Hematopoietic multipotent progenitor cell treated with erythropoietin and hydrocortisone succinate and interleukin-3 and kit ligand, for 17 days (in vitro differentiated cells): ENCODE data around the gene ZNF106.

Experiments
- DNase-seq: peaks from one replicate; pipeline ENCODE4 v3.0.0-alpha.2; 2015; ENCODE audit warnings: low spot score

ZNF106 gene

DNA sequence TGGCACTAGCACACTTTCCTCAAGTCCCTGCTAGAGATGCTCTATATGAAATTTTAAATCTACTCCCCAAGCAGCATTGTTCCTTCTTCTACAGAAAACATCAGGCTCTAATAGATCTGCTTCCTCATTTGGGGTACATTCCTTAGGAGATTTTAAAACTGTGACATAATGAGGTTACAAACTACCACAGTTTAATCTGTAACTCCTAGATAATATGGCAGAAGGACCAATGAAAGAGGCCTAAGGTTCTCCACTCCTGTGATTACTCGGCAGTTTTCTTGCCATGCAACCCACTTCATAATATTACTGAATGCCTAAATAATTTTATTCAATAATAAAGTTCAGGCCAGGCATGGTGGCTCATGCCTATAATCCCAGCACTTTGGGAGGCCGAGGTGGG lies 16.1 kb downstream of the ZNF106 start:
- no peak for DNase-seq

DNA sequence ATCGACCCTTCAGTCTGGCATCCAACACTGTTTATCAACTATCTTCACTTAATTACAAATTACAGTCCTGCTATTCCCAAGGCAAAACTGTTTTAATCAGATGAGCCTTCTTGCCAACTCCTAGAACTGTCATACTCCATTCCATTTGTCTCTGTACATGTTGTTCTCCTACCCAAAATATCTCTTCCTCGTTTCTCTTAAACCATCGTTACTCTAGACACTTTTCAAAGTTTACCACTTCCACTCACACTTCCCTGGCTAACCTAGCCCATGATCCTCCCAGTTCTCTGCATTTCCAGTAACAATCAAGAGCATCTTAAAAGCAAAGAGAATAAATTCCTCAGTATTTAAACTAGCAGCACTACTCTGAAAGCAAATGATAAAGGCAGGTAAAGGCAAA lies 19.9 kb downstream of the ZNF106 start:
- DNase-seq: no peak

DNA sequence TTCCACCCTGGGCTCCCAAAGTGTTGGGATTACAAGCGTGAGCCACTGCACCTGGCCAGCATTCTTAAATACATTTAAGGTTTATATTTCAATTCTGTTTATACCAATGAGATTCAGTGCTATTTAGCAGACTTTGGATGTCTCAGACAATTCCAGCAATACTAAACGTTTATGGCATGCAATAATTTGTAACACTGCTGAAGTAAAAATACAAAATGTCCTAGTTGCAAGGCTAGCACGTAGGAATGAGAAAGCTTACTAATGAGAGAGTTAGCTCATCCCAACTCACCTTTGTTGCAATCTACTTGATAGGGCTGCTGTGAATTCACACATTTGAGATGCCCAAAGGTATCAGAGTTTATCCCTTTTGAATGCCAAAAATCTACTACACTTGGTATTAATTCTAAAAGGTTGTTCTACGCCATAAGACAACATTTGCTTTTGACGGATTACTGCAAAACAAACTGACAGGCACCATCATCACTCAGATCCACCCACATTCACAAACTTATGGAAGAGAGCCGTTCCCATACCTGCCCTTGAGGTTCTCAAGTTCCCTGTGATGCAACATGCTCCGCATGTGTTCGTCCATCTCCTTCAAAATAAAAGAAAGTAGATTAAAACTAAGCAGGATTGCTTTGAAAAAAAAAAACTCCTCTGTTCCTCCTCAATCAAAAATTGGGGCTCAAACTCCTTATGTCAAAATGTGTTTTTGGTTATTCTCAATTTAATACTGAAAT lies 25.3 kb downstream of the ZNF106 start:
- no peak for DNase-seq

DNA sequence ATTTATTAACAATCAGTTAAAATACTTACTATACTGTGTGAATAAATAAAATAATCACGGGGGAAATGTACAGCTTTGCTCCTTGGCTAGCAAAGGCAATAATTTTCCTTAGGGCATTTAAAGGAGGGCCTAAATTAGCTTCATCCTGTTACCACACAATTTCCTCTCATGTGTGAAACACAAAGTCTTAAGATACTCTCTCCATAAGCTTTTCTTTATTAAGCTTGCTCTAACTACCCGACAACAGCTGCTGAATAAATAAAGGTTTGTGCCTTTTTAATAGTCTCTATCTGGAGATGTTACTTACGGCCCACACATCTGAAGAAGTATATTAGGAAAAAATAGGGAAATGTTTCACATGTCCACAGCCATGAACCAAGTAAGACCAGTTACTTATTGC lies 29.7 kb downstream of the ZNF106 start:
- no peak for DNase-seq

DNA sequence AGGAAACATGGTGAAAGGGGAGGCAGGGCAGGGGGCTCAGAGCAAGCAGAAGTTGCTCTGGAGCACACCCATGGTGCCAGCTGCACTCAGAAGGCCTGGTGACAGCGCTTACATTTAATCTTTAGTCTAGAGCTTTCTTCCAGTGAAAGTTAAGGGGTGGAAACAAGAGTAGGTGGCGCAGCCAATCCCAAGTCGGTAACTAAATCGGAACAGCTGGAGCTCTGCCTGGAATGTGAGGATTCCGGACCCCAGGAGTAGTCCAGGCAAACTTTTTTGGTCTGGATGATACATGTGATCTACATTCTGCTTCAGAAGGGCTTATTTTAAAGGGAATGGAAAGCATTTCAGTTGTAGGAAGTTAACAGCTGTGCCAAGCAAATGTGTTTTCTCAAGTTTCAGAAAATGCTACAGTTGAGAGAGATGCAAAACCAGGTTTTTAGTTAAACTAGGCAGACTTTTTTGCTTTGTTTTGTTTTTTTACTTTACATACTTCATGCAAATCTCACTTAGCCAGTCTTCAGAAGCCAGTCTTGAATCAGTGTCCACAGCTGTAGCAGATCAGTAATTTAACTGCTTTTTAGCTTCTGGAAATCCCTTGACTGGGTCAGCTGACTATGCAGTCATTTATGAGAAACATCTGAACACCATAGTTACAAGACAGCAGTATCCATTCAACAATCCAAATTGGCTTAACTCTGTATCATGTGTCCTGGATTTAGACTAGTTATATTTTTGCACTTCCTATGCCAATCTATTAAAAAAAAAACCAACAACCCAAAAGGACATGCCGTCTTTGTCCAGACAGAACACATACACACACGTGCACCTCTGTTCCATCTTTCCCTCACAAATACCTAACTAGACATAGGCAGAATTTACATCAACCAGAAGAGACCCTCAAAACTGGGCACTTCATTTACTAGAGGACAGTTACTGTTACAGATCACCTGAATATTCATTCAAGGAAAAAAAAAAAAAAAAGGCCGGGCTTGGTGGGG lies 33.2 kb downstream of the ZNF106 start:
- DNase-seq: no peak

DNA sequence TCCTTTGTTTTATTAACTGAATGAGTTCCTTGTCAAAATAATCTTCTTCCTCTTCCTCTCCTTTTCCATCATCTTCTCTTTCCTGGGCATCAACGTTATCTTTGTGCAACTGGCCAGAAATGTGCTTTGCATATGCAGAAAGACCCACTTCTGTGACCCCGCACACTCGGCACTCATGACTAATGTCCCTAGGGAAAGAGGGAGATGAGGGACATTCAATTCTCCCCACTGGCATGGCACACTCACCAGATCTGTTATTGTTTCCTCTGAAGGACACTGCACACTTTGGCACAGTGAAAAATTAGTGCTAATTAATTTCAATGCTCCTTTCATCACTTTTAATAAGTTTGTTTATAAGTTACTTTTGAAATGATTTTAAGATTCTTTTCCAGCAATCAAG lies 34.0 kb downstream of the ZNF106 start:
- DNase-seq: no peak

DNA sequence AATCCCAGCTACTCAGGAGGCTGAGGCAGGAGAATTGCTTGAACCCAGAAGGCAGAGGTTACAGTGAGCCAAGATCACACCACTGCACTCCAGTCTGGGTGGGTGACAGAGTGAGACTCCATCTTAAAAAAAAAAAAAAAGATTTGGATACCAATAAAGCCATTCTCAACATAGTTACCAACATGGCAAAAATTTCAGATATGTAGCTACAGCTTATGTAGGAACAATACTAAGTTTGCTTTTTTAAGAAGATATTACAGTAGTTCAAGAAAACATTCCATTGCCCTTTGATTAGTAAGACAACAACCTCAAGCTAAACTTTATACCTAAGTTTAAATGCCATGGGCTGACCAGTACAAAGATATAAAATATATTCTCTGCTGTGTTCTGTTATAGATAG lies 34.4 kb downstream of the ZNF106 start:
- no peak for DNase-seq

DNA sequence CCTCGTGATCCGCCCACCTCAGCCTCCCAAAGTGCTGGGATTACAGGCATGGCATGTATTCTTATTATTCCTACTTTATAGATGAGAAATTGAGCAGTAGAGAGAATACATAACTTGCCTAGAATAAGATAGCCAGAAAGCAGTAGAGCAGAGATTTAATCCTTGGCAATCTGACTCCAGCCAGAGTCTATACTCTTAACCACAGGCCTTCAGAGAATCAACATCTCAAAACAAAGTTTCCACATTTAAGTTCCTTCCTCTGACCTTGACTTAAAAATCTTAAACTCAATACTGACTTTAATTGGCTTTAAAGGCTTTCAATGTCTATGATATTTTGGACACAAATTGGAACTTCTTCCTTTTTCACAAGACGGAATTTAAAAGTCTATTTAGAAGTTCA lies 37.1 kb downstream of the ZNF106 start:
- DNase-seq: no peak

DNA sequence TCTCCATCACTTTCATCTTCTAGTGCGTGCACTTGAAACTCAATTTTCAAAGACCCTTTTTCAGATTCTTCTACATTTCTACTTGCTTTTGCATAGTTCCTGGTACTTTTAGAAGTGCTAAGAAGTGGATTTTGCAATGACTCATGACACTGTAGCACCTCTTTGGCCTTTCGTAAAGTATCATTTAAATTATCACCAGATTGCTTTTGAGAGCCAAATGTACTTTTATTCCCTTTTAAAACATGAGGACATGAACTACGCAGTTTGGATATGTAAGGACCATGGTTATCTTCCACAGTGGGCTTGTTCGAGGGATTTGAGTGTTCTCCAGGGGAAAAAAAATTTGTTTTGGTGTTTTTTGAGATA lies 40.5 kb downstream of the ZNF106 start:
- no peak for DNase-seq

DNA sequence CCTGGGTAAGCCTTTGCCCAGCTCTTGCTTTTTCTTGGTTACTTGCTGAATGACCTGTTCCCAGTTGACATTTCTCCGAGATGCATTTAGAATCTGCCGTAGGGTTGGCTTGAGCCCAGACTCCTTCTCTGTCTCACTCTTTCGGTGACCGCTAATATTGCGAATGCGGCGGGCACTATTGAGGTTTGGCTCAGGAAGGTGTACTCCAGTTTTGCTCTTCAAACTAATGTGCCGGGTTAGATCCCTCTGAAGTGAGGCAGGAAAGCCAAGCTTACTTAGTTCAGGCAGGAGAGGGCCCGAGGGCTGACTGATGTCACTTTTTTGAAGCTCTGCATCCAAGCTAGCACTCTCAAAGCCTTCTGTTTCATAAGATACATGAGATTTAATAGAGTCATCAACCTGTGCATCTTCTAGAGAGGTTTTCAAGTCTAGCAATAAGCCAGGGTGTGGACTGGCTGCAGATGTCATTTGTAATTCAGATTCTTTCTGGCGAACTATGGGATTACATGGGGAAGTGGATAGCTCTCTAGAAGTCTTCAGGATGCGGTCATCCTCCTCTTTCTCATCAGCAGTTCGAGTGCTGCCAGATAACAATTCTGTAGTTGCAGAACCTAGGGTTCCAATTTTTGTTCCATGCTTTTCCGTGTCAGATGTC lies 41.0 kb downstream of the ZNF106 start:
- DNase-seq: no peak

DNA sequence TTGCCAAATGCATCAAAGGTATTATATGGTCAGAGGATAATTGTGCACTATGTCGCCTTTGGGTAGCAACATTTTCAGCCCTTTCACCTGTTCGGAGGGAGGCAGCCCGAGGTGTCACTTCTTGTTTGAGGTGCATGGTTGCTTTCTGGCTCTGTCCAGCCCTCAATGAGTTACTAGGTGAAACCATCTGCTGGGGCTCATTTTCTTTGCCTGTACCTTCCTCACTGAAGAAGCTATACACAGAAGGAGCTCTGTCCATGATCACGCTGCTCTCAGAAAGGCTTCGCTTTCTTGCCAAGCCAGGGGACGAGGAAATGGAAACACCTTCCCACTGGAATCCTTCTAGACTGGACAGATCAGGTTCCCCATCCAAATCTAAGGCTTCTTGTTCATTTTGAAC lies 42.7 kb downstream of the ZNF106 start:
- no peak for DNase-seq

DNA sequence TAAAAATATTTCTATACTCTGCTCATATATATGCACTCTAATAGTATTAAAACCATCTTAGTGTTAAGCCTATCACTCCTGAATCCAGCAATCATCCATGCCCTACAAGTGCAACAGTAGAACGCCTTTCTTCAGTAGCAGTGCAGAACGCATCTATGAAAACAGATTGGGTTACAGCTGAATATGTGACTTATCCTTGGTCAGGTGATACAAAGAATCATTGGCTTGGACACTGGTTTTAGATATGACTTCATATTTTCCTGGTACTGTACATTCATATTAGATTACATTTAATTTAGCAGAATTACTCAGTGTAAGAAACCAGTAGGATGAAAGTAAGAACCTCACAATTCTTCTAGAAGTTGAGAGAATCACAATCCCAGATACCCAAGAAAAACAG lies 43.3 kb downstream of the ZNF106 start:
- no peak for DNase-seq

DNA sequence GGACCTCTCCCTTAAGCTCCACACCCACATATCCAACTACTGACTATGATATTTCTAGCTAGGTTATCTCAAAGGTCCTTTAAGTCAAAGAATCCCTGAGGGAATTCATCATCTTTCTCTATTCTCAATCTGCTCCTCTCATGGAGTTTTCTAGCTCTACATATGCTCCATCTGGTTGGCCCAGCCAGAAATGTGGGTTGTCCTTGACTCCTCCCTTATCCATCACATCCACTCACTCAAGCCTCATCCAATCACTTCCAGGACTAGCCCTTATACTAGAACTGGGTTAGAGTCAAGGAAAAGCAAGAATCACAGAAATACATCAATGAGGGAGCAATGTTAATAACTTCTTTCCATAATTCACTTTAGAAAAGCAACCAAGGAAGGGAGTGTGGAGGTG lies 45.4 kb downstream of the ZNF106 start:
- no peak for DNase-seq

DNA sequence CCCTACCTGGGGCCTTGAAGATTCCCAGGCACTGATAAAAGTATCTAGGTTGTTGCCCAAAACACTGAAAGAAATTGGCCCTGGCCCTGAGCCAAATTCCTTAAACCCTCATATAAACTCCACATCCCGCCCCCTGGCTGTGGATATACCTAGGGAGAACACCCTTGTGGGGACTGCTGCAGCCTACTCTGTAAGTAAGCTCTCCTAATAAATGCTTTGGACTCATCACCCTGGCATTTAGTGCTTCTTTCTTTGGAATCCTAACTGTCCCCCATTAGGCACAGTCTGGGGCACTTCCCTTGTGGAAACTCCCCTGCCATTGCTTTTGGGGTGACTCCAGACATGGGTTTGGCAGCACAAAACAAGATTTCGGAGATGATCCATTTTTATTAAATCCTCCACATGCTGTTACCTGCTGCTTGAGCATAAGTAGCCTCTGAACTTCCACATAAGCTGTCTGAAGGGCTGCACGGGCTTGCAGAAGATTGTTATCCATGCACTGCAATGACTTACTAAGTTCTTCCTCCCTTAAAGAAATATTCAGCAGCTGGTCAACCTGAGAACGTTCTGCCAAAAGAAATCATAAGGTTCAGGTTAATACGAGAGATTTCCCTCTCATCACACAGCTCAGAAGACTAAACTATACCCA lies 46.4 kb downstream of the ZNF106 start:
- DNase-seq: no peak

DNA sequence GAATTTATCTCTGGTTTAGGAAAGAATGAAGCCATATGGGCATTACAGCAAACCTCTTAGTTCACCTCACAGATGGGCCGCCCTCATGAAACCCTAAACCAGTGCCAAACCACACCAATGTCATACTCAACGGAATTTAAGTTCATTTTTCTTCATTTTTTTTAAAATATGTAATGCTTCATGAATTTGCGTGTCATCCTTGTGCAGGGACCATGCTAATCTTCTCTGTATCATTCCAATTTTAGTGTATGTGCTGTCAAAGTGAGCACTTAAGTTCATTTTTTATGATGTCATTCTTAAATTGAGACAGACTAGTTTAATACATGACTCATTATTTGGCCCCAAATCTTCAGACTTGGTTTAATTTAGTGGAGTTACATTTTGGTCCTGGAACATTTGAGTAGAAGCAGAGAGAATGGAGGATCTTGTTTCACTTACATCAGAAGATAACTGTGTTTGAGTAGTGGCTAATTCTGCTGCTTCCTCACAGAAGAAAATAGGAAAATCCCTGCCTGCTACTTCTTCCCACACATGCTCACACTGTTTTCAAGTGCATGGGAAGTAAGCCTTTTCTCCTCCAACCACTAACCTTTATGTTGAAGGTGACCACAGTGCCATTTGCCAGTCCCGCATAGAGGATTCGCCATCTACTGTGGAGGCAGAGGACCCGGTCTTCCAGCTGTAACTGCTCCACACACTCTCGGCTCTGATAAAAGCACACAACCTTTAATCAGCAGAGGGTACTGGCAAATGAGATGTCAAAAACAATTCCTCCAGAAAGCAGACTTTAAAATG lies 63.3 kb downstream of the ZNF106 start:
- DNase-seq: no peak

DNA sequence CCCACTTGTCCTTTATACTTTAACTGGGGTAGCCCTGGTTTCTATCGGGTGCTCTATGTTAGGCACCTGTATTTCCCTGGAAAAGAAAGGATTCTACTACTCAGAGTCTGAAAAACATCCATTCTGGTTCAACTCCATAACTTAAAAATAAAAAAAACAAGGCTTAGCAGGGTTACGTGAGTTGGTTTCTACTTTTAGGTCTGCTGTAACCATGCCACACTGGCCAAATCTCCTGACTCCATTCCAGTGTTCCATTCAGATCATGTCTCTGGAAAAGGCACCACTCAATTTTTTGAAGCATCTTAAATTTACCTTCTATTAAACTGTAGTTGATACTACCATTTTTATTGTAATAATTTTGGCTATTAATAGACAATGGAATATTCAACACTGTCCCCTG lies 69.6 kb downstream of the ZNF106 start:
- no peak for DNase-seq

DNA sequence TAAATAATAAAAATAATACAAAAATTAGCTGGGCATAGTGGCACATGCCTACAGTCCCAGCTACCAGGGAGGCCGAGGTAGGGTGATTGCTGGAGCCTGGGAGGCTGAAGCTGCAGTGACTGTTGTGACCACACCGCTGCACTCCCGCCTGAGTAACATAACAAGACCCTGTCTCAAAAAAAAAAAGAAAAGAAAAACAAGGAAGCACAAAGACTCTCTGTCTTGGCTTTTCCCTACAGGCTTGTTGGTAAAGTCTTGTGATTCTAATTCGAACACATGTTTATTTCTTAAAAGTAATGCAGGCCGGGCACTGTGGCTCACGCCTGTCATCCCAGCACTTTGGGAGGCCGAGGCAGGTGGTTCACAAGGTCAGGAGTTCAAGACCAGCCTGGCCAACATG lies 71.6 kb downstream of the ZNF106 start:
- no peak for DNase-seq

DNA sequence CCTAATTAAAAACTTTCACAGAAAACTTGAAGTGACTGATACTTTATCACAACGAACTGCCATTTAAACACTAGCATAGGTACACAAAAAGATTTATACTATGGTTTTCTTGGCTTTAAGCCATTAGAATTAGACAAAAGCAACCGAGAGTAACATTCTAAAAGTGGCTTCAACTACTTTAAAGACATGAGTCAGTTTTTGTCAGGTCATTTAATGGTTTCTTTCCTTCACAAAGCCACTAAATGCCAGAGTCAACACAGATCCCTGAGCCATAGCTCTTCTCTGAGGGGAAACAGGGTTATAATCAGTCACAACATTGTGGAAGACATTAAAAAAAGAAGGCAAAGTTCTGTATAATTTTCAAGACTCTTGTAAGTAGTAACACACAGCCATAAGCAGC lies 77.0 kb downstream of the ZNF106 start:
- no peak for DNase-seq

DNA sequence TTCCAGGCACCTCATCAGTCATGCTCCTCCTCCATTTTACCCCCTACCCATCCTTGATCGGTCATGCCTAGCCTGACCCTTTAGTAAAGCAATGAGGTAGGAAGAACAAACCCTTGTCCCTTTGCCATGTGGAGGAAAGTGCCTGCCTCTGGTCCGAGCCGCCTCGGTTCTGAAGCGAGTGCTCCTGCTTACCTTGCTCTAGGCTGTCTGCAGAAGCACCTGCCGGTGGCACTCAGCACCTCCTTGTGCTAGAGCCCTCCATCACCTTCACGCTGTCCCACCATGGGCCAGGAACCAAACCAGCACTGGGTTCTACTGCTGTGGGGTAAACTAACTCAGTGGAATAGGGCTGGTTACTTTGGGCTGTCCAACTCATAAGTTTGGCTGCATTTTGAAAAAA lies 79.1 kb downstream of the ZNF106 start:
- no peak for DNase-seq

DNA sequence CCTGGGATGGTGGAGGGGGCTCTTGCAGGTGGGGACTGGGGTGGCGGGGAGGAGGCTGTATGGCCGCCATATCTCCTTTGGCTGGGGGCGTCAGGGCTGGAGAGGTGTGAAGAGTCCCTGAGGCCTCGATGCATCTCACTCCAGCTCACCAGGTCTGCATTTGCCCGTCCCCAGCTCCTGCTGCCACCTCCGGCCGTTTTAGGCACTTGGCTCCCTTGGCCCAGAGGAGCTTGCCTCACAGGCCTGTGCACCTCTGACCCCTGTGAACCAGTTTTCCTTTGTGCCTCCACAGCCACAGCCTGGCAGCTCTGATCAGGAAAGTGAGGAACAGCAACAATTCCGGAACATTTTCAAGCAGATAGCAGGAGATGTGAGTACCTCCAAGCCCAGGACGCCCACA lies 81.9 kb downstream of the ZNF106 start:
- DNase-seq: no peak

DNA sequence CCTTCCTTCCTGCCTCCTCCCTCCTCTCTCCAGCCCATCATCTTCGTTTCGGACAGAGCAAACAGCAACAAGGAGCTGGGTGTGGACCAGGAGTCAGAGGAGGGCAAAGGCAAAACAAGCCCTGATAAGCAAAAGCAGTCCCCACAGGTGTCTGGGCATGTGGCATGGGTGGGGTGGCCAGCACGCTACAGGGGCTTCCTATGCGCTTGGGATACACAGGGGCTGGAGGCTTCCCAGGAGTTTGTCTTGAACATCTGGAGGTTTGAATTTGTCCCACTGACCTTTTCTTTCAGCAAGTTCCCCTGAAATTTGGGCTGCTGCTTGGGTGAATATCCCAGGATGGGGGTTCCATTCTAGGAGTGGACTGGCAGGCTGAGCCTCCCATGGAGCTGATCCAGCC lies 82.8 kb downstream of the ZNF106 start:
- DNase-seq: no peak
